ENCODE results near the gene IQGAP3. TPM values are rescaled to one million over a fixed set of nuclear protein-coding genes. Genes with fewer than 3 reads are reported as not detected.

The IQGAP3 gene
- total and polyA plus RNA-seq, 2 of the 4 experiments (the other 2 are of a cell fraction): 12.5 to 13.6 TPM

GRCh38 chr1:156571261-156571852 is 1.0 kb downstream of the IQGAP3 start (continued):
- TF ChIP-seq NFE2L2 (IDR thresholded peaks at IDR 0.05; ENCODE audit: low read depth, low read length) (peak; percentile 89), RFX5 (IDR thresholded peaks at IDR 0.05; ENCODE audit: low read depth, low read length) (no peak), SMC3 (IDR thresholded peaks at IDR 0.05; ENCODE audit: low read depth, low read length) (peak; percentile 23; the same call in 1 of the 2 replicates)

- ATAC-seq (ENCODE audit: low read depth) (no peak), DNase-seq (no peak)
- Histone ChIP-seq H4K91ac (ENCODE audit: insufficient read depth, low read depth, low read length) (no peak overlapping the region), H2AFZ (replicated peaks; ENCODE audit: low read length, poor library complexity) (no peak overlapping the region), H2BK20ac (ENCODE audit: low read depth, low read length) (no peak overlapping the region), H3K9me1 (ENCODE audit: insufficient read depth, low read length) (peaks cover 19% of the 10 kb centered on the region), H3K4ac (ENCODE audit: low read depth, low read length) (no peak overlapping the region), H4K5ac (ENCODE audit: low read depth, low read length) (no peak overlapping the region), H3K14ac (replicated peaks; ENCODE audit: low read depth, low read length) (no peak overlapping the region), H3K36me3 (ENCODE audit: control insufficient read depth, insufficient read depth, low read length) (peaks cover 22% of the 10 kb centered on the region), H3K18ac (ENCODE audit: low read depth, low read length) (no peak overlapping the region), H4K20me1 (ENCODE audit: insufficient read depth, low read length) (no peaks in the 10 kb centered on the region; the same call in 1 of the 2 replicates), H3K4me1 (ENCODE audit: control insufficient read depth, insufficient read depth, low read length) (peaks cover 2% of the 10 kb centered on the region; the same call in 1 of the 2 replicates), H4K8ac (ENCODE audit: low read depth in 2 of 2, low read length in 2 of 2) (no peak overlapping the region), H3K4me2 (ENCODE audit: low read depth, low read length) (no peak overlapping the region), H3K4me3 (ENCODE audit: insufficient read depth, low read depth, low read length) (no peak overlapping the region), H2BK120ac (ENCODE audit: low read depth, low read length) (no peak overlapping the region), H2AK5ac (ENCODE audit: low read depth, low read length) (no peak overlapping the region), H3K9ac (ENCODE audit: low read depth, low read length) (no peak overlapping the region), H3K27me3 (ENCODE audit: control insufficient read depth, insufficient read depth, low read length) (no peaks in the 10 kb centered on the region), H3K23ac (ENCODE audit: low read depth, low read length) (no peak overlapping the region), H3K56ac (ENCODE audit: extremely low read depth, insufficient read depth, low read length) (no peak overlapping the region), H3K27ac (ENCODE audit: insufficient read depth, low read length) (no peak overlapping the region), H2AK9ac (replicated peaks; ENCODE audit: low read depth, low read length, poor library complexity) (no peak overlapping the region), H2BK15ac (ENCODE audit: low read depth, low read length) (no peak overlapping the region), H3K79me1 (ENCODE audit: low read depth in 1 of 2, low read length in 2 of 2) (peaks cover 11 to 27% of the 10 kb centered on the region in 2 experiments), H2BK5ac (ENCODE audit: low read depth, low read length, poor library complexity, severe bottlenecking) (no peak overlapping the region), H3K9me3 (ENCODE audit: control insufficient read depth, insufficient read depth, low read length) (no peaks in the 10 kb centered on the region)
- intact Hi-C loops (cut with micrococcal nuclease): no loop called here
- WGBS, 2 experiments (ENCODE audit: extremely low coverage in 2 of 2, insufficient read length in 1 of 2): 83% methylated on average over 3 of the region's 4 CpGs; no CpG with 5 or more reads in 1 of the 2 experiments
- dilution Hi-C loops (cut with HindIII; ENCODE audit: low sequenced_read_pairs, unreplicated experiment): no loop called here
- in situ Hi-C loops (cut with MboI; ENCODE audit: low sequenced_read_pairs): no loop called here
- POLR2A ChIA-PET (ENCODE audit: unreplicated experiment): no interaction called here
- no TSS peak for BruUV-seq (replicated peaks)
- no peak for TF ChIP-seq USF2 (IDR thresholded peaks at IDR 0.05; ENCODE audit: low read depth, low read length)
- CTCF ChIA-PET: interaction anchor here (0.7 kb wide), 1 partner anchor 86 kb away, joined by 3 read pairs; no protein-coding TSS in a partner anchor
Measured at GRCh38 chr1:156566436-156566835, 5.9 kb downstream of the IQGAP3 start.
